Glutamatergic neuron (in vitro differentiated cells): ENCODE data around the gene PXYLP1. TPM values are rescaled to one million over a fixed set of nuclear protein-coding genes. Genes with fewer than 3 reads are reported as not detected.

Experiments used
- DNase-seq: peaks from one replicate; pipeline ENCODE4 v3.0.0; 2022
- H3K27ac Mint-ChIP-seq: one replicate; pipeline ENCODE4 v1.8.0; 2020; ENCODE audit warnings: mild to moderate bottlenecking, mixed read lengths, inconsistent platforms; ENCODE audit not compliant: unreplicated experiment
- H3K27me3 Mint-ChIP-seq: one replicate; pipeline ENCODE4 v1.8.0; 2020; ENCODE audit warnings: mild to moderate bottlenecking, moderate library complexity, mixed read lengths, inconsistent platforms; ENCODE audit not compliant: unreplicated experiment
- H3K36me3 Mint-ChIP-seq: one replicate; pipeline ENCODE4 v1.8.0; 2020; ENCODE audit warnings: mild to moderate bottlenecking, mixed read lengths, inconsistent platforms; ENCODE audit not compliant: unreplicated experiment
- H3K4me1 Mint-ChIP-seq: one replicate; pipeline ENCODE4 v1.8.0; 2020; ENCODE audit warnings: mild to moderate bottlenecking, low read depth, mixed read lengths, inconsistent platforms; ENCODE audit not compliant: unreplicated experiment
- H3K4me3 Mint-ChIP-seq: one replicate; pipeline ENCODE4 v1.8.0; 2020; ENCODE audit warnings: mild to moderate bottlenecking, mixed read lengths, inconsistent platforms; ENCODE audit not compliant: unreplicated experiment
- H3K9me3 Mint-ChIP-seq: one replicate; pipeline ENCODE4 v1.8.0; 2020; ENCODE audit warnings: mild to moderate bottlenecking, moderate library complexity, mixed read lengths, inconsistent platforms; ENCODE audit not compliant: unreplicated experiment
- CTCF ChIP-seq: fragments of 200-600 bp; sonication (generic); IDR thresholded peaks from one replicate; pipeline ENCODE4 v1.5.0; 2021; ENCODE audit not compliant: partially characterized antibody, unreplicated experiment
- total RNA-seq: library from RNA; stranded (reverse); fragmentation: NEBNext Ultra II Directional; extraction: Animal tissue kit (Norgen Biotek cat#: 25700); gene quantifications from one replicate; pipeline ENCODE4 v1.2.1, GENCODE V29; 2021; ENCODE audit not compliant: unreplicated experiment

PXYLP1 gene
- total RNA-seq, 1 donor from 2014 or later, result 42.7 TPM

GRCh38 chr3:141248064-141248463 lies 16.4 kb downstream of the PXYLP1 start:
- no peak for TF ChIP-seq CTCF

GRCh38 chr3:141249041-141249440 lies 17.4 kb downstream of the PXYLP1 start:
- Mint-ChIP-seq H3K36me3 (no peaks in the 10 kb centered on the region), H3K9me3 (peaks cover 1% of the 10 kb centered on the region), H3K27me3 (peaks cover 2% of the 10 kb centered on the region), H3K4me3 (no peak overlapping the region), H3K27ac (no peak overlapping the region), H3K4me1 (peaks cover 5% of the 10 kb centered on the region)
- TF ChIP-seq CTCF, result no peak
- DNase-seq, result no peak

More at GRCh38 chr3:141248064-141248463, 16.4 kb downstream of the PXYLP1 start:
- Mint-ChIP-seq H3K27me3 (peaks cover 2% of the 10 kb centered on the region), H3K9me3 (peaks cover 4% of the 10 kb centered on the region), H3K4me3 (no peak overlapping the region), H3K4me1 (peaks cover 8% of the 10 kb centered on the region), H3K36me3 (no peaks in the 10 kb centered on the region), H3K27ac (no peak overlapping the region)
- DNase-seq, result no peak

- no peak overlapping the region for H3K4me3 Mint-ChIP-seq
Measured at GRCh38 chr3:141250342-141250741, 18.7 kb downstream of the PXYLP1 start.

GRCh38 chr3:141250828-141251227 lies 19.2 kb downstream of the PXYLP1 start:
- no peak overlapping the region for H3K4me3 Mint-ChIP-seq

More at GRCh38 chr3:141250342-141250741, 18.7 kb downstream of the PXYLP1 start:
- Mint-ChIP-seq H3K27me3 (peaks cover 2% of the 10 kb centered on the region), H3K36me3 (no peaks in the 10 kb centered on the region), H3K9me3 (no peaks in the 10 kb centered on the region), H3K27ac (no peak overlapping the region), H3K4me1 (peaks cover 8% of the 10 kb centered on the region)
- no peak for TF ChIP-seq CTCF
- no peak for DNase-seq

GRCh38 chr3:141253326-141253725 lies 21.7 kb downstream of the PXYLP1 start:
- Mint-ChIP-seq H3K9me3 (peaks cover 8% of the 10 kb centered on the region), H3K4me3 (no peak overlapping the region), H3K27ac (no peak overlapping the region), H3K4me1 (peaks cover 27% of the 10 kb centered on the region), H3K36me3 (no peaks in the 10 kb centered on the region), H3K27me3 (peaks cover 2% of the 10 kb centered on the region)
- TF ChIP-seq CTCF, result no peak
- DNase-seq, result no peak

More at GRCh38 chr3:141250828-141251227, 19.2 kb downstream of the PXYLP1 start:
- peaks cover 1% of the 10 kb centered on the region for H3K9me3 Mint-ChIP-seq
- H3K27ac Mint-ChIP-seq, result no peak overlapping the region
- H3K27me3 Mint-ChIP-seq, result peaks cover 2% of the 10 kb centered on the region
- no peaks in the 10 kb centered on the region for H3K36me3 Mint-ChIP-seq
- peaks cover 9% of the 10 kb centered on the region for H3K4me1 Mint-ChIP-seq
- no peak for DNase-seq
- TF ChIP-seq CTCF, result no peak
